DOHH2 (cell line): ENCODE results near the gene EMSY.

Experiments used
- H3F3A ChIP-seq: fragments of 200-600 bp; sonication (generic), shearing (Covaris generic); 2 replicates; pipeline ENCODE4 v1.6.0; 2016; ENCODE audit warnings: antibody characterized with exemption, mild to moderate bottlenecking; ENCODE audit not compliant: control insufficient read depth, insufficient read depth
- H3K27ac ChIP-seq: fragments of 200-600 bp; sonication (generic); 2 replicates; pipeline ENCODE4 v1.5.1; 2014; ENCODE audit warnings: low read depth, mild to moderate bottlenecking, low read length, moderate library complexity
- H3K27me3 ChIP-seq: fragments of 200-600 bp; sonication (generic); 2 replicates; pipeline ENCODE4 v1.6.1; 2014; ENCODE audit warnings: mild to moderate bottlenecking, low read length, mixed read lengths; ENCODE audit not compliant: control insufficient read depth
- H3K36me3 ChIP-seq: fragments of 200-600 bp; sonication (generic); 2 replicates; pipeline ENCODE4 v1.6.1; 2014; ENCODE audit warnings: mild to moderate bottlenecking, low read length, moderate library complexity, mixed read lengths; ENCODE audit not compliant: control insufficient read depth
- H3K4me1 ChIP-seq: fragments of 200-600 bp; sonication (generic); 2 replicates; pipeline ENCODE4 v1.6.1; 2014; ENCODE audit warnings: mild to moderate bottlenecking, low read length, mixed read lengths; ENCODE audit not compliant: control insufficient read depth
- H3K4me2 ChIP-seq: fragments of 200-600 bp; sonication (generic); 2 replicates; pipeline ENCODE4 v1.6.0; 2014; ENCODE audit warnings: mild to moderate bottlenecking, low read length, moderate library complexity
- H3K4me3 ChIP-seq: fragments of 200-600 bp; sonication (generic); 2 replicates; pipeline ENCODE4 v1.5.1; 2014; ENCODE audit warnings: mild to moderate bottlenecking, low read length, mixed read lengths
- H3K79me2 ChIP-seq: fragments of 200-600 bp; sonication (generic); 2 replicates; pipeline ENCODE4 v1.6.1; 2014; ENCODE audit warnings: mild to moderate bottlenecking, low read length, mixed read lengths; ENCODE audit not compliant: control insufficient read depth
- H3K9me2 ChIP-seq: fragments of 200-600 bp; sonication (generic); replicated peaks from 2 replicates; pipeline ENCODE4 v1.6.1; 2014; ENCODE audit warnings: mild to moderate bottlenecking, low read length, mixed read lengths; ENCODE audit not compliant: control insufficient read depth
- H3K9me3 ChIP-seq: fragments of 200-600 bp; sonication (generic); 2 replicates; pipeline ENCODE4 v1.6.1; 2014; ENCODE audit warnings: antibody characterized with exemption, low read length, mixed read lengths; ENCODE audit not compliant: control insufficient read depth, insufficient read depth
- H4K20me1 ChIP-seq: fragments of 200-600 bp; sonication (generic); 2 replicates; pipeline ENCODE4 v1.6.0; 2014; ENCODE audit warnings: low read depth, mild to moderate bottlenecking, antibody characterized with exemption, low read length, moderate library complexity; ENCODE audit not compliant: control insufficient read depth, insufficient read depth
- EZH2phosphoT487 ChIP-seq: fragments of 200-600 bp; sonication (generic); IDR thresholded peaks from 2 replicates; pipeline ENCODE4 v1.6.1; 2017; ENCODE audit warnings: borderline replicate concordance, mild to moderate bottlenecking, antibody characterized with exemption, low read length, moderate library complexity, mixed read lengths
- TF ChIP-seq, protein P1 (sequence below): fragments of 200-600 bp; sonication (generic); IDR thresholded peaks from one replicate; pipeline ENCODE4 v1.5.1; 2014; ENCODE audit warnings: antibody characterized with exemption, mild to moderate bottlenecking, low read depth, low read length; ENCODE audit not compliant: poor library complexity, severe bottlenecking

EMSY gene

DNA sequence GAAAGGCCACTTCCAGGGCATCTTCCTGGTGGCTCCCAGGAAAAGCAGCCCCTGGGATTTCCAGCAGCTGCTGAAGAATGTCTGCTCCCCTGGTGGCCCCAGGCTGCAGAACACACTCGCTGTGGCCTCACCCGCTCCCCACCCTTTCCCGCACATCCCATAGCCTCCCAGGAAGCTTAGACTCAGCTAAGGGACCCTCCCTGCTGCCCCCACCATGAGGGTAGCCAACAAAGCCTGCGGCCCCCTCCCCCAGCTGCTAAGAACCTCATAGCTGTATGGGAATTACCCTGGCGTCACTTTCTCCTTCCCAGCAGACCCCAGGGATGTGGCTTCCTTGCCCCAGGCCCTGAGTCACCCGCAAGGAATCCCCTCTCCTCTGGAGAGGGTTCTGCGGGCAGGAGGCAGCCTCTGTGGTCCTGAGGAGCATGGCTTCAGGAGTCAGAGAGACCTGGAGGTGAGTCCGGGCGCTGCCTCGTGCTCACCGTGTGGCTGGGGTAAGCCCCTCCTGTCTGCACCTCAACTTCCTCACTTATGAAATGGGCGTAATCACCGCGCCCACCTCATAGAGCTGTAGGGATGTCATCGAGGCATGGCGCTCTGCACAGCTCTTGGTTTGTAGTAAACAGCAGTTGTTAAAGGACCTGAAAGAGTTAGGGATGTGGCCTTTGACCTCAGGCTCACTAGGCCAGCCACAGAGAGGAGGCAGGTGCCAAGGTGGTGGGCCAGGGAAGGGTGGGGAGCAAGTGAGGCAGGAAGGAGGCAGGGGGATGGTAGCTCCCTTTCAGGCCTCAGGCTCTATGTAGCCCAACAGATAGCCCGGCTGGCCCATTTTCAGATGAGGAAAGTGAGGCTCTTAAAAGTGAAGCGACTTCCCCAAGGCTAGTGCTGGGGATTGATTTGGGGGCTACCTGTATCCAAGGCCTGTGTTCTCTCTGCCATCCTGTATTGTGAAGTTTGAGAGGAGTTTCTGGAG lies 154.5 kb downstream of the EMSY start:
- H3K27me3 ChIP-seq = no peaks in the 10 kb centered on the region
- H3K79me2 ChIP-seq = no peaks in the 10 kb centered on the region
- no peak overlapping the region for H3K4me3 ChIP-seq
- H3F3A ChIP-seq = no peaks in the 10 kb centered on the region
- peaks cover 24% of the 10 kb centered on the region for H3K4me1 ChIP-seq
- no peak overlapping the region for H3K27ac ChIP-seq
- no peaks in the 10 kb centered on the region for H3K9me2 ChIP-seq
- H3K9me3 ChIP-seq = no peaks in the 10 kb centered on the region
- no peaks in the 10 kb centered on the region for H3K36me3 ChIP-seq
- no peak overlapping the region for H3K4me2 ChIP-seq
- TF ChIP-seq EZH2phosphoT487 = no peak
- TF ChIP-seq, protein P1, sequence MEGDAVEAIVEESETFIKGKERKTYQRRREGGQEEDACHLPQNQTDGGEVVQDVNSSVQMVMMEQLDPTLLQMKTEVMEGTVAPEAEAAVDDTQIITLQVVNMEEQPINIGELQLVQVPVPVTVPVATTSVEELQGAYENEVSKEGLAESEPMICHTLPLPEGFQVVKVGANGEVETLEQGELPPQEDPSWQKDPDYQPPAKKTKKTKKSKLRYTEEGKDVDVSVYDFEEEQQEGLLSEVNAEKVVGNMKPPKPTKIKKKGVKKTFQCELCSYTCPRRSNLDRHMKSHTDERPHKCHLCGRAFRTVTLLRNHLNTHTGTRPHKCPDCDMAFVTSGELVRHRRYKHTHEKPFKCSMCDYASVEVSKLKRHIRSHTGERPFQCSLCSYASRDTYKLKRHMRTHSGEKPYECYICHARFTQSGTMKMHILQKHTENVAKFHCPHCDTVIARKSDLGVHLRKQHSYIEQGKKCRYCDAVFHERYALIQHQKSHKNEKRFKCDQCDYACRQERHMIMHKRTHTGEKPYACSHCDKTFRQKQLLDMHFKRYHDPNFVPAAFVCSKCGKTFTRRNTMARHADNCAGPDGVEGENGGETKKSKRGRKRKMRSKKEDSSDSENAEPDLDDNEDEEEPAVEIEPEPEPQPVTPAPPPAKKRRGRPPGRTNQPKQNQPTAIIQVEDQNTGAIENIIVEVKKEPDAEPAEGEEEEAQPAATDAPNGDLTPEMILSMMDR = no peak
- H4K20me1 ChIP-seq = no peaks in the 10 kb centered on the region

DNA sequence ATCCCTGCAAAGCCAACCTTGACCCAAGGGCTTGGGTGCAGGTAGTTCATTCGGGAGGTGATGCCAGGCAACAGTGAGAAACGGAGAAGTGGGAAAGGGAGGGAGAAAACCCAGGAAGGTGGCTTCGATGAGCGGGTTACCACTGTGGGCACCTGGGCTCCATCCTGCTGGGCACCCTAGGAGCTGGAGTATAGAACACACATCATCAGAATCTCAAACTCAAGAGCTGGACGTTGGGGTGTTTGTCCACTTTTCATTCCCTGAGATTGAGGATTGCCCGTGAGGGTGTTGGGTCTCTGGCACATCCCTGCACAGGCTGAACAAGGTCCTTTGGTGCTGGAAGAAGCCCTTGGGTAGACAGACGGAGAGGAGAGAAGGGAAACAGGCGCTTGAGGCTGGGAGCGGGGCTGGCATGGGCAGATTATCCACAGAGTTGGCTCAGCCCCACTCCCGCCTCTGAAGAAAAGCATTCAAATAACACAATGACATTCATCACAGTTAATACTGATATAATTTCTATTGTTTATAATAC lies 155.4 kb downstream of the EMSY start:
- no peaks in the 10 kb centered on the region for H3K79me2 ChIP-seq
- no peak overlapping the region for H3K27ac ChIP-seq
- H3K4me2 ChIP-seq = no peak overlapping the region
- no peak overlapping the region for H3K4me3 ChIP-seq
- H3F3A ChIP-seq = no peaks in the 10 kb centered on the region
- H3K36me3 ChIP-seq = no peaks in the 10 kb centered on the region
- no peak for TF ChIP-seq EZH2phosphoT487
- TF ChIP-seq, protein P1 = no peak
- no peaks in the 10 kb centered on the region for H3K9me2 ChIP-seq
- H4K20me1 ChIP-seq = no peaks in the 10 kb centered on the region
- H3K27me3 ChIP-seq = no peaks in the 10 kb centered on the region
- no peaks in the 10 kb centered on the region for H3K9me3 ChIP-seq
- H3K4me1 ChIP-seq = peaks cover 19% of the 10 kb centered on the region

DNA sequence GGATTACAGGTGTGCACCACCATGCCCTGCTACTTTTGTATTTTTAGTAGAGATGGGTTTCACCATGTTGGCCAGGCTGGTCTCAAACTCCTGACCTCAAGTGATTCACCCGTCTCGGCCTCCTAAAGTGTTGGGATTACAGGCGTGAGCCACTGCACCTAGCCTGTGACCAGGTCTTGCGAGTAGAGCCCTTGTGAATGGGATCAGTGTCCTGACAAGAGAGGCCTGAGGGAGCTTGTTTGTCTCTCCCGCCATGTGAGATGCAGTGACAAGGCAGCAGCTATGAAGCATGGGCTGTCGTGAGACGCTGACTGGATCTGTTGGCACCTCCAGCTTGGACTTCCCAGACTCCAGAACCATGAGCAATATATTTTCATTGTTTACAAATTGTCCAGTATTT lies 156.5 kb downstream of the EMSY start:
- H3K4me3 ChIP-seq = no peak overlapping the region
- H3K27me3 ChIP-seq = no peaks in the 10 kb centered on the region
- no peaks in the 10 kb centered on the region for H3K9me3 ChIP-seq
- no peaks in the 10 kb centered on the region for H3K79me2 ChIP-seq
- TF ChIP-seq EZH2phosphoT487 = no peak
- TF ChIP-seq, protein P1 = no peak
- no peaks in the 10 kb centered on the region for H4K20me1 ChIP-seq
- no peaks in the 10 kb centered on the region for H3K36me3 ChIP-seq
- no peaks in the 10 kb centered on the region for H3K9me2 ChIP-seq
- no peak overlapping the region for H3K4me2 ChIP-seq
- no peaks in the 10 kb centered on the region for H3F3A ChIP-seq
- peaks cover 17% of the 10 kb centered on the region for H3K4me1 ChIP-seq
- H3K27ac ChIP-seq = no peak overlapping the region
